Measurements from ENCODE around the gene IRX5.

Gene IRX5

DNA sequence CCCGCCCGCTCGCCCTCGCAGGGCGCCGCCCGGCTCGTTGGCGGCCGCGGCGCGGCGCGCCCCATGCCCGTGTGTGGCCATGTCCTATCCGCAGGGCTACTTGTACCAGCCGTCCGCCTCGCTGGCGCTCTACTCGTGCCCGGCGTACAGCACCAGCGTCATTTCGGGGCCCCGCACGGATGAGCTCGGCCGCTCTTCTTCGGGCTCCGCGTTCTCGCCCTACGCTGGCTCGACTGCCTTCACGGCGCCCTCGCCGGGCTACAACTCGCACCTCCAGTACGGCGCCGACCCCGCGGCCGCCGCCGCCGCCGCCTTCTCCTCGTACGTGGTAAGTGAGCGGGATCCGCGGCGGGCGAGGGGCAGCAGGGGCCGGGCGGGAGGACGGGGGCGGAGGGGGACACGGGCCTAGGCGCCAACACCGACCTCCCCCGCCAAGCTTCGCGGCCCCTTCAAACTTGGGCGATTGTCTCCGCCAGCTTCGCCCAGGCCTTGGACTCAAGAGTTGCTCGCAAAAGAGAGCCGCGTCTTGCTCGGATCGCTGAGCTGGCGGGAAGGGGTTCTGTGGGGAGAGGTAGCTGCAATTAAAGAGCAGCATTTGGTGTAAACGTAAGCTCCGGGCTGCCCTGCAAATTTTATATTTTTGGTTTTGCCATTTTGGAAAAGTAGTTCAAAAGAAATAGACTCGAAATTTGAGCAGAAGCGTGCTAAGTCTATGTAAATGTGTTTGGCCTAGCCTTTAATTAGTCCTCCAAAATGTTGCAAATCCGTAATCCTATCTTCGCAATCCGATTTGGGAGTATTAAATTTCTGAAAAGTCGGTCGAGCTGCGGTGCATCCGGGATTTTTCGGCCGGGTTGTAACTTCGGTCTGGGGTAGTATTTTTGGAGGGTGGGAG is 702 bp downstream of the IRX5 start:
- no peak for DNase-seq

DNA sequence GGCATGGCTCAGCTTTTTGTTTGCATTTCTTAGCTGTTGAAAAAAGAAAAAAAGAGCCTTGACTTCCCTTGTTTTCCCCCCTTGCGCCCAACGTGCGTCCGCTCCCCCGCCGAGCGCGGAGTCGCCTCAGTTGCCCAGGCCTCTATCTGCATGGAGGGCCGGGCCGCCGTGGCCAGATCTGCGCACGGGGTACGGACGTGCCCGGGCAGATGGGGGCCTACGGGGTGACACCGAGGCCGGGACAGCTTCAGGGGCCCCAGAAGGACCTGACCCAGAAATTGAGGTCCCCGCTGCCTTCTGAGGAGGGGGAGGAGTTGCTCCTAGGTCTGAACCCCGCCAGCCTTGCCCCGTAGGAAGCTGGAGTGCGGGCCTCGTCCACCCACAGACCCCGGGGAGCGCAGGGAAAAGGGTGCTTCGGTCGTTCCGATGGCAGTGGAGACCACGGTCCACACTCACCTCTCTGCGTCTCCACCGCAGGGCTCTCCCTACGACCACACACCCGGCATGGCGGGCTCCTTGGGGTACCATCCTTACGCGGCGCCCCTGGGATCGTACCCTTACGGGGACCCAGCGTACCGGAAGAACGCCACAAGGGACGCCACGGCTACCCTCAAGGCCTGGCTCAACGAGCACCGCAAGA is 1.5 kb downstream of the IRX5 start:
- no peak for DNase-seq

DNA sequence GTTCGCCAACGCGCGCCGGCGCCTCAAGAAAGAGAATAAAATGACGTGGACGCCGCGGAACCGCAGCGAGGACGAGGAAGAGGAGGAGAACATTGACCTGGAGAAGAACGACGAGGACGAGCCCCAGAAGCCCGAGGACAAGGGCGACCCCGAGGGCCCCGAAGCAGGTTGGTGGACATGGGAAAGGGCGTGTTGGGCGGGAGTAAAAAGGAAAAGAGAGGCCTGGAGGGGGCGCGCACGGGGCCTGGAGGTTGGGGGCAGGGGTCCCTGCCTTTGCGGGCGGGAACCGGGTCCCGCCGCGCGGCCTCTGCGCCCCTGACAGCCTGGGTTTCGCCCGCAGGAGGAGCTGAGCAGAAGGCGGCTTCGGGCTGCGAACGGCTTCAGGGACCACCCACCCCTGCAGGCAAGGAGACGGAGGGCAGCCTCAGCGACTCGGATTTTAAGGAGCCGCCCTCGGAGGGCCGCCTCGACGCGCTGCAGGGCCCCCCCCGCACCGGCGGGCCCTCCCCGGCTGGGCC is 2.1 kb downstream of the IRX5 start:
- no peak for DNase-seq

DNA sequence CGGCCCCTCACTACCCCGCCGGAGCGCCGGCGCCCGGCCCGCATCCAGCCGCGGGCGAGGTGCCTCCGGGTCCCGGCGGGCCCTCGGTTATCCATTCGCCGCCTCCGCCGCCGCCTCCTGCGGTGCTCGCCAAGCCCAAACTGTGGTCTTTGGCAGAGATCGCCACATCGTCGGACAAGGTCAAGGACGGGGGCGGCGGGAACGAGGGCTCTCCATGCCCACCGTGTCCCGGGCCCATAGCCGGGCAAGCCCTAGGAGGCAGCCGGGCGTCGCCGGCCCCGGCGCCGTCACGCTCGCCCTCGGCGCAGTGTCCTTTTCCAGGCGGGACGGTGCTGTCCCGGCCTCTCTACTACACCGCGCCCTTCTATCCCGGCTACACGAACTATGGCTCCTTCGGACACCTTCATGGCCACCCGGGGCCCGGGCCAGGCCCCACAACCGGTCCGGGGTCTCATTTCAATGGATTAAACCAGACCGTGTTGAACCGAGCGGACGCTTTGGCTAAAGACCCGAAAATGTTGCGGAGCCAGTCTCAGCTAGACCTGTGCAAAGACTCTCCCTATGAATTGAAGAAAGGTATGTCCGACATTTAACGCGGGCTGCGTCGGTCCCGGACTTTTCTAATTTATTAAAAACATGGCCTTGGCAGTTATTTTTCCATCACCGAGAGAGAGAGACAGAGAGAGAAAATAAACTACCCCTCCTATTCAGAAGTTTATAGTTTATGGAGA is 2.8 kb downstream of the IRX5 start:
- DNase-seq: no peak

DNA sequence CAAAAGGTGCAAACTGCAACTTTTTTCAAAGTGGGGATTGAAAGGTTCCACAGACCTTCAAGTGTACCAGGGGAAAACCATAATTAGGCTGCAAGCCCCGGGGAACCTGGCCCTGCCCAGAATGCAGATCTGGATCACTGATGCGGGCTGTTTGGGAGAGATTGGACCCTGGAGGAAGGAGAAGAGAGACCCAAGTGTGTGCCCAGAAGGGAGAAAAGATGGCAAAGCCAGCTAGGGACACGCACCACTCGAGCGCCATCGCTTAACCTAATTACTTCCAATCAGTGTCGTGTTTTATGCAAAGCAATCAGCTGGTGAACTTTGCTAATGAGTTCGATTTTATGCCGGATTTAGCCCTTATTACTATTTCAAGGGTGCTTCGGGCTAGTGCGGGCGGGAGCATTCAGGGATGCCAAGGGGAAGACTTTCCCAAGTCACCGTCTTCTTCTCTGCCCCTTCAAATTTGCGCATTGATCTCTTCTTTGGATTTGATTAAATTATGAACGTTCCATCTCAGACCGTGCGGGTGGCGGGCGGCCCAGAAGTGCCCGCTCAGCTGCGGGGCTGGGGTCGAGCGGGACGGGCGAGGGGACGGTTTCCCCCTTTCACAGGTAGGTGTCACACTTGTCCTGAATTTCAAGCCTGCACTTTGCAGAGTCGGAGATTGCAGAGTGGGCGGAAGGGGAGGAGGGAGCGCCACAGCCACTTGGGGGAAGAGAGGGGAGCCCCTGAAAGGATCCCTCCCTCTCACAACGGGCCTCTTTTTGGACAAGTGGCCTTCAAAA is 4.0 kb downstream of the IRX5 start:
- no peak for DNase-seq

DNA sequence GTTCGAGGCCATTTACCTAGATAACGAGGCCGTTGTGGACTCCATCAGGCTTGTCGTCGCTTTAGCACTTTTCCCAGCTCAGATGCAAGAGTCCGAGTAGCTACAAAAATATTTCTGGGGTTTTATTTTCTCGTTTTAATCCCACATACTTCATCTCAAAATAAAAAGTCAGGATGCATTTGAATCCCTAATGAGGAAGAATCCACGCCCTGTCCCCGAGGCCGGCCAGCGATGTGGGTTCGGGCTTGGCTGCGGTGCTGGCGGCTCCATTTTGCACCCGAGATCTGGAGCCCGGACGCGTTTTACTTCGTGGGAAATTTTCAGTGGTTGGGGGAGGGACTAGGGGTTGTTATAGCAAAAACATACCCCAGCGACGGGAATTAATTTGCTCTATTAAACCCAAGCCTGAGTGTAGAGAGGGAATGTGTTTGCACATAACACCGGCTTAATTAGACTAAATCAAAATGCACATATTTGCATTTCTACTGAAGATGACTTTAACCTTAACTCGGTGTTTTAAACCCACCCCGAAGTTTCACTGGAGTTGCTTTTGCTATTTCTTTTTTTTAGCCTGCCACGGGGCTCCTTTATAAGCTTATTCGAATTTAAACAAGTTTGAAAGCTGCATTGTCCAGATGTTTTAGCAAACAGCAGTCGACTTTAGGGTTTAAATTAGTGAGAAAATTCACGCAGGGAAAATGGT is 4.8 kb downstream of the IRX5 start:
- DNase-seq: no peak

DNA sequence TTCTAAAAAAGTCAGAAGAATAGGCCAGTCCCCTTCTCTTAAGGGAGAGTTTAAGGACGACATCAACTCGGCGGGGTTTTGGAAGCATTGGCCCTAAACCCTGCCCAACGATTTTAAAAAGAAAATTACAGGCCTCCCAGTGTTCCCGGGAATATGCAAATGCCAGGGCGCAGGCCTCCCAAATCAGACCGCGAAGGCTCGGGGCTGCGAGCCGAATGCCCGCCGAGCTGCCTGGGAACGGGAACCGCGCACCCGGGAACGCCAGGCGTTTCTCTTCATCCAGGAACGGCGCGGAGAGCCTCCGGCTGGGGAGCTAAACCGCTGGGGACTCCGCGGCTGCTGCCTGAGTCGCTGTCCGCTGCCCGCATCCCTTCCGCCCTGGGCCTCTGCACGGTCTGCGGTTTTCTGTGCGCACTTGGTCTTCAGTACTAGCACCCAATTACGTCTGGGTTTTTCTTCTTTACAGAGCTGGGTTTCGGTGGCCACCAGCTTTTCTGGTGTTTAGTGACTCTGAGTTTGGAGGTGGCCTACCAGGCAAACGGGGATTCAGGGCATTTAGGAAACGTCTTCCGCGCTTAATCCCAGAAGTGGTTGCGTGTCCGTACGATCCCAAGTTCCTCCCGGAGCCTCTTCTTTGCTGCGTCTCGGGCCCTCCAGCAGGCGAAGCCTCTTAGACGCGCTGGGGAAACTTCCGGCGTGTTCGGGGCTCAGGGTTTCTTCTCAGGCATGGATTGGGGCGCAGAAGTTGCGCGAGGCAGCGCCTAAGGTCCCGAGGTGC is 5.7 kb downstream of the IRX5 start:
- DNase-seq: no peak

DNA sequence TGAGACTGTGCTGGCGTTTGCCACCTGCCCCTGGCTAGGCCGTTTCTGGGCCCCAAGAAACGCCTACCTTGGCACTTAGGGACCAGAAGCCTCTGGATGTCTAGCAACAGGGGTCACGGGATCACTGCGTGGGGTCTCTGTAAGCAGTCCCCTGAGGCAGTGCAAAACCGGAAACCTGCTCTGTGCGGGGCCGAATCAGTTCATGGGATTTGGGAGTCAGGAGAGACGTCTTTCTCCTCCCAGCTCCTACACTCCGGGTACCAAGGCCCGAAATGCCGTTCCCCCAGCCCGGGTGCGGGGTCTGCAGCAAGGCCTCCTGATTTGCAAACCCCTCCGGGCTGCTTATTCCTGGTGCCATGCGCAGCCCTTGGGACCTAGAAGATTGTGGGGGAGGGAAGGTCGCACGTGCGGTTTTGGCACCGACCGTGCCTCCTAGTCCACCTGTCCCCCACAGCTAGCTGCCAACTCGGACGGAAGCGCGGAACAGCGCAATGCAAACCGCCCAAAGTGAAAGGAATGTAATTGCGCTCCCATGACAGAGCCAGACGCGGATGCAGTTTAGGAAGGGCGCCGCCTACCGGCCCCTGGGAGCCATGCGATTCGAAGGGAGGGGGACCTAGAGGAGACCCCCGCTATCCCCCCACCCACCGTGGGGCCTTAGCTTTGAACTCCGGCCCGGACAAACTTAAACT is 6.5 kb downstream of the IRX5 start:
- DNase-seq: no peak

DNA sequence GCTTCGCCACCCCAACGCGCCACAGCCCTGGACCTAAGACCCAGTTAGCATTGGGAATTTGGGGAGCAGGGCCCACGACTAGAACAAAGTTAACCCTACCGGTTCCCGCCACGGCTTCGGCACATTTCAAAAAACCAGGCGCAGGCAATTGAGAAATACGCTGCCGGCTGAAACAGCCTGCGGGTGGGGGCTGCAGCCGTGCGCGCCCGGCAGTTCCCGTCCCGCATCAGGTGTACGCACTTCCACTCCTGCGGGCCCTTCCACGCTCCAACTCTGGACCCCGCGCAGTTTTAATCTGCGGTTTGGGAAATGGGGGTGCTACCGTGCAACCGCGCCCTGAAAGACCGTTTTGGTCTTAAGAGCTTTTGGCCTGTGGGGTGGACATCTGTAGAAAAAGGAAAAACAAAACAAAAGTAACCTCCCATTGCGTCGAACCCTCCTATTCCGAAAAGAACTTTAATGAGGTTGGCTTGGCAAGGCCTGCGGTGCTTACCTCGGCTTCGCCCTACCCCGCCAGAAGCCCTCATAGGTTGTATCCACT is 7.1 kb downstream of the IRX5 start:
- no peak for DNase-seq

DNA sequence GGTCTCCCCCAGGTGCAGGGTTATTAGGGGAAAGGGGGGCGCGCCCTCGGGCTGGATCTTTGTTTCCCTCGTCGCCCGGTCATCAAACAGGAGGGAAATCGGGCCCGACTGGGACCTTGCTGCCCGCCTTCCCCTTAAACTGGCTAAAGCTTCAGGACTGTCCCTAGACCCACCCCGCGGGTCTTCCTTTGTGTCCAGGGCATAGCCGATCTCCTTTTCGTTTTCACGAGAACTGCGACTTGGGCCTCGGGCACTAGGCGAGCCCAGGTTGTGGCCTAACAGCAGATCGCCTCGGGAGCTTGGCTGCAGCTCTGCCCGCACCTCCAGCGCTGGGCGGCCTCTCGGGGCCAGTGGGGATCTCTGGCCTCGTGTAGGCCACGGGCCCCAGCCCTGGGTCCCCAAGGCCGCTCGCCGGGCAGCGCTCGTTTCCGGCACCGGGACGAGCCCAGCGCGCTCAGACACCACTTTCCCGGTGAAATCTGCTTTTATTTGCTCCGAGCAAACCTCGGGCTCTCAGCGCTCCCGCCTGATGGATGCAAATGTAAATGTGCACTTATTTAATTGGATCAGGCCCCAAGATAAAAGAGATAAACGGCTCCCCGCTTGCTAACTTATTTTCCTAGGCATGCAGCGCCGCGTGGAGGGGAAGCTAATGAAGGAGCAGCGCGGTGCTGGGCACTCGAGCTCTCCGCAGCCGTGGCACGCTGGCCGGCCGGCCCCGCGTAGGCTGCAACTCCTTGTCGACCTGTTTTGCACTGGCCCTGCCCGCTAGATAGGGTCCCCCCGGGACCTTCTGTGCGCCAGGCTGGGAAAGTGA is 7.8 kb downstream of the IRX5 start:
- no peak for DNase-seq

DNA sequence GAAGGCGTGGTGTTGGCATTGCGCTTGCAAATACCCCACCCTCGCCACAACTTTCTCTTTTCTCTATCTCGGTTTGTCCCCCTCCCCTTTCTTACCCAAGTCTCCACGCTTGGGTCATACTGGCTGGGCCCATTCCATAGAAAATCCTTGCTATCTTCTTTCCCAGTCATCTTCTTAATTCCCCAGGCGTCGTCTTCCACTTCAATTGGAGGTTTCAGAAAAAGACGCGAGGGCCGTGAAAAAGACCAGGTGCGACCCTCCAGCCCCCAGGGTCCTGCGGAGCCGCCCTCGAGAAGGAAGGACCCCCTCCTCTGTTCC is 8.3 kb downstream of the IRX5 start:
- DNase-seq: no peak

DNA sequence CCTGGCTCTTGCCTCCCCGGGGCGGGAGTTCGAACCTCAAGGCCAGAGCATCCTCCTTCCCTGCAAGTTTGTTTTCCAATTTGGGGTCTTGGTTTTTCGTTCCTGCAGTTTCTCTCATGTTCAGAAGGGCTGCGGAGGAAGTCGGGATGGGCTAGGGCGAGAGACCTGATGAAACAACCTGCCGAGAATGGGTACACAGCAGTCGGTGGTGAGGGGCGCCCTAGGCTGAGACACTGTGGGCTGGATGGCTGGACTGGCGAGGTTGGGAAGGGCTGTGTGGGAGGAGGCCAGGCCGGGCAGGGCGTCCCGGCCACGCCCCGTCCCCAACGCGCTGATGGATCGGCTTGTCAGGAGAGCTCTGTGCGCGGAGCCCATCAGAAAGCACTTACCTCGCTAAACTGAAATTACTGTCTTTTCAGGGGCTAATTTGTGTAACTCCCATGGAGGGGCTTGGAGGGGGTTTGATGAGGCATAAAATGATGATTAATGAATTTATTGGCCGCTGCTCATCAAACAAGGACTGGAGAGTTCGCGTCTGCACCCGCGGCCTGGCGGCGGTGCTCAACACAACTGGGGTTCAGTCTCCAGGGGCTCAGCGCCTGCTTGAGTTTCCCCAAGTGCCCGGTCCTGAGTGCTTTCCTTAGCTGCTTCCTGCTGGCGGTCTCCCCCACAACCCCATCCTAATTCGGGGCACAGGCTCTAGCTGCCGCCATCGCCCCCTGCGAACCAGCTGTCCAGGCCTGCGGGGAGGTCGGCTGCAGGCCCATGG is 9.0 kb downstream of the IRX5 start:
- DNase-seq: no peak

DNA sequence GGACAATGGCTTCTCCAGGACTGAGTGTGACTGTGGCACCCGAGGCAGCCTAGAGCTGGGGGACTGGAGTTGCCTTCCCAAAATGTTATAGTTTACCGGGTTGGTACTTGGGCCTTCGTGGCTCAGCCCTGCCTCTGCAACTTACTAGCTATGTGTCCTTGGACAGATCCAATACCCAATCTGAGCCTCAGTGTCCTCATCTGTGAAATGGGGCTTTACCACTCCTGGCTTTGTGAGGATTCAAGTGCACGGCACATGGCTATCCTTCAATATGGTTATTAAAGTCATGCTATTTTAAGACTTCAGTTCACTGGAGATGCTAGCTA is 9.6 kb downstream of the IRX5 start:
- DNase-seq: no peak

DNA sequence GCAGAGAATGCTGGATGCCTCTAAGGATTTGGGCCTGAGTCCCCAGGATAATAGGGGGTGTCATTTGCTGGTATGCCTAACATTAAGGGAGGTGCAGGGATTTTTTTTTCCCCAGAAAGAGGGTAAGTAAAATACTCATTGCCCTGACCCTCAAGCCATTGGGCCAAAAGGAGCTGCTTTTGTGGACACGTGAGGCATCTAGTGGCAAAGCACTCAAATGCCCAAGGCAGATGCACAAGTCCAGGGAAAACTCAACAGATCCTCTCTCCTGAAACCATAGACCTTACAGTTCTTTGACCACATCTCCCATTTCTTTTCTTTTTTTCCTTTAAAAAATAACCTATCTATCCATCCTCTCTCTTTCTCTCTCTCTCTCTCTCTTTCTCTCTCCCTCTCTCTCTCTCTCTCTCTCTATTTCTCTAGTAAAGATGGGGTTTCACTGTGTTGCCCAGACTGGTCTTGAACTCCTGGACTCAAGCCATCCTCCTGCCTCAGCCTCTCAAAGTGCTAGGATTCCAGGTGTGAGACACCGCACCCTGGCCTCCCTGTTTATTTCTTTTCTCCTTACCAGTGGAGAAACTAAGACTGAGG is 11.8 kb downstream of the IRX5 start:
- no peak for DNase-seq

DNA sequence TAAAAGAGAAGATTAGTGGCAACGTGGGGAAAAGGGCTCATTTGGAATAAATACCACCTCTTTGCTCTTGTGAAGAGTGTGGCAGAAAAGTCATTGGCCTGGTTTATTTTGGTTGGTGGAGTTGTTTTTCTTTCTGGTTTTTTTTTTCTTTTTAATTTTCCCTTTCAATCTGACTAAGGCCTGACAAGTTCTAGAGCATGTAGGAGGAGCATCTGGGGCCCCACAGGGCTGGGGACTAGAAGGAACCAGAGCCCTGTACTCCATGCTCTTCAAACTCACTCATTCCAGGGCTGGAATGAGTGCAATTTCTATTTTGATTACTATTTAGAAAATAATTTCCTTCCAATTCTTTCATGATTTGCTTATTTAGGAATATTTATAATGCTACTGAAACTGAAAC is 13.3 kb downstream of the IRX5 start:
- DNase-seq: no peak

DNA sequence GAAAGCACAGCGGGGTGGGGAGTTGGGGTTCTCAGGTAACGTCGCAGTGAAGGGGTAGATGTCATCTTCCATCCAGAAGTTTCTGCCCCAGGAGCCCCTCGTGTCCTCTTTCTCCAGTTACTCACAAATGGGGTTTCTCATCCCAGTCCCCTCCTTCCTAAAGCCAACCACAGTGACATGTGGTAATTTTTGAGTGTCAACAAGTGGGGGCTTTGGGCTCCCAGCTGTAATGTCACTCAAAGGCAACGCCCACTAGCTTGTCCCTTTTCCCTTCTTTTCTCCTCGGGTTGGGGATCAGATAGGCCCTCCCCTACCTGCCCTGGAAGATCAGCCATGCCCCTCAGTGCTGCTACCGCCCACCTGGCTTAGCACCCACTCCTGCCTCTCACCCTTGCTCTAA is 14.4 kb downstream of the IRX5 start:
- no peak for DNase-seq

DNA sequence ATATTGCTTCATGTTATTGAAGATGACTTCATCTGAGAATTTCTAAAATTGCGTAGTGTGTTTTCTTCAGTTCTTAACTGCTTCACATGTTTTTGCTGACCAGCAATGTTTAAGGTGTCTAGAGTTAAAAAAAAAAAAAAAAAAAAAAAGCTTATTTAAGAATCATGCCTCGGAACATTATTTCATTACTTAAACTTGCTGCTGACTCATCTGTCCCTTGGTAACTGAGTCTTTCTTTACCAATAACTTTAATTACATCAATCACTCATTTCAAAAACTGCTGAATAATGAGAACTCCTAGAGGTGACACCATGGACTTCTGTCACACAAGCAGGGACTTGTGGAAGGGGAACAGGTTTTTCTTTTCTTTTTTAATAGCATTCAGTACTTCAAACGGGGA is 16.2 kb downstream of the IRX5 start:
- DNase-seq: no peak

DNA sequence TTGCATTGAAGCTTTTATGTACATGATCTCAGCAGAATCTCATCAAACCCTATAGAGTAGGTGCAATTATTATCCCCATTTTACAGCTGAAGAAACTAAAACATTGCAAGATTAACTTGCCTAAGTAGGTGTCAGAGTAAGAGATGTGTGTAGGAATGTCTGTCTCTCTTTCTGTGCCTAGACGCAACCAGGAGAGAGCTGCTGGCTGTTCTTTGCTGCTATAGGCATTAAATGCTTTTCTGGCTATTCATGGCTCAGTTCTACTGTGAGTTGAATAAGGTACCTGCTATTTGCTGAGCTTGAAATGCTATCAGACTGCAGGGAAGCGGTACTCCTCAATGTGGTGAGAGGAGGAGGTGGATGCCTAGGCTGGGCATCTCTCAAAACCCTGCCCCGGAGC is 17.0 kb downstream of the IRX5 start:
- no peak for DNase-seq

DNA sequence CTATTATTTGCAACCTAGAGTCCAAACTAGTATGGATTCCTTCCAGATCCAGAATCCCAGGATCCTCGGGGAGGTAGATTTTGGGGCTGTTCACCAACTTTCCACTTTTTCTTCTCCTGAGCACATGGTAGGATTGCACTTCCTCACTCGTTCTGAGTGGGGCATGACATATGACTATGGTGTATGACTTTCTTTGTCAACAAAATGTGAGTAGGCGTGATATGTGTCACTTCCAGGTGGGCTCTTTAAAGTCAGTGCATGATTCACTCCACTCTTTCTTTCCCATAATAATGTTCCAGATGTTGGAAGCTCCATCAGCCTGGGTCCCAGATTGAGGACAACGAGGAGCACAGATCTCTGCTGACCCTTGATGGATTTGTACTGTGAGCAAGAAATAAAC is 21.5 kb downstream of the IRX5 start:
- DNase-seq: no peak
